Measurements from ENCODE around the gene MATCAP1.
A peak's percentile ranks its signal among the peaks of the same experiment; 100 is the strongest.

MATCAP1 gene

GRCh38 chr16:67170949-67171649, 12.7 kb downstream of the MATCAP1 start:
- no peak for DNase-seq

GRCh38 chr16:67170168-67170948, 13.4 kb downstream of the MATCAP1 start, which contains the start of gene NOL3:
Gene NOL3, plus strand, starts transcription at chr16:67170538.
- peak; percentile 56 for DNase-seq

DNA sequence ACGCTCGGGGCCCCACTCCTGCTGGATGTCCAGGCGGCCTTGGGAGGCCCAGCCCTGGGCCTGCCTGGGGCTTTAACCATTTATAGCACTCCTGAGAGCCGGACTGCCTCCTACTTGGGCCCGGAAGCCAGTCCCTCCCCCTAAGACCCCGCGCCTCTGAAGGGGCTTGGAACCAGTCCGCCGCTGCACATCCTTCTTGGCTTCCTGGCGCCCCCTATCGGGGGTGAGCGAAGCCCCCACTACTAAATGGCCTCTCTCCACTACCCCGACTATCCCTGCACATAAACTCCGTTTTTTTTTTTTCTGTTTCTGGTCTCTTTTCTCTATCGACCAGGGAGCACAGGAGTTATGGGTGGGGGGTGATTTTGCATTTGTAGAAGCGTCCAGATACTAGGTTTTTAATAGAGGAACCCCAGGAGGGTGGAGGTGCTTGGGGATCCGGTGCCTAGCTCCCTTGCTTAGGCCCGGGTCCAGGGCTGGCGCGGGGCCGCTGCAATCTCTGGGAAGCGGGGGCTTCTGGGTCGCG, 14.1 kb downstream of the MATCAP1 start:
- DNase-seq, result no peak

- DNase-seq, result no peak
These were observed 14.7 kb downstream of the MATCAP1 start for GRCh38 chr16:67169011-67169451.

DNA sequence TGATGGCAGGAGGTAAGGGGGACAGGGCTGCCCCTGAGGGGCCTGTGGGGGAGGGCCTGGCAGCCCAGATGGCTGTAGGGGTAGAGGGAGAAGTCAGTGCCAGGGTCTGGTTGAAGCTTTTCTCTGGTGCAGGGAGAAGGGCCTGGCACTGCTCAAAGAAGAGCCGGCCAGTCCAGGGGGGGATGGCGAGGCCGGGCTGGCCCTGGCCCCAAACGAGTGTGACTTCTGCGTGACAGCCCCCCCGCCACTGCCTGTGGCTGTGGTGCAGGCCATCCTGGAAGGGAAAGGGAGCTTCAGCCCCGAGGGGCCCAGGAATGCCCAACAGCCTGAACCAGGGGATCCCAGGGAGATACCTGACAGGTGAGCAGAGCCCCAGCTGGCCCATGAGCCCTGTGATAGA, 16.2 kb downstream of the MATCAP1 start:
- no peak for DNase-seq

GRCh38 chr16:67166598-67167168, 17.1 kb downstream of the MATCAP1 start:
- DNase-seq, result no peak

DNA sequence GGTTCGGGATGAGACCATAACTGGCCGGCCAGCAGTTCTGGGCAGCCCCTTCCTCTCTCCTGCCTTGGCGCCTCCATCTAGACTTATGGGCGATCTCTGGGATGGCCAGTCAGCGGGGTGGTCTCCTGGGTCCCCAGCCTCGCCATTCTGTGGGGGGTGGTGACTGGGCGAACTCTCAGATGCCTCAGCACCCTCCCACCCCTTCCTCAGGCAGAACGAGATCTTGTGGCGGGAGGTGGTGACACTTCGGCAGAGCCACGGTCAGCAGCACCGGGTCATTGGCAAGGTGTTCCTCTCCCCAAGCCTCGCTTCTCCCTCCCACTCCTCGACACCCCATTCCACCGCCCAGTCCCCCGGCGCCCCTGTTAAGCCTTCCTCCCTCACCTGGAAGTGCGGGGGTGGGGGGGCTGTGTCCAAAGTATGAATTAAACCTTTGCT, 17.6 kb downstream of the MATCAP1 start:
- DNase-seq, result no peak

GRCh38 chr16:67165121-67166078, 18.4 kb downstream of the MATCAP1 start:
- no peak for DNase-seq

DNA sequence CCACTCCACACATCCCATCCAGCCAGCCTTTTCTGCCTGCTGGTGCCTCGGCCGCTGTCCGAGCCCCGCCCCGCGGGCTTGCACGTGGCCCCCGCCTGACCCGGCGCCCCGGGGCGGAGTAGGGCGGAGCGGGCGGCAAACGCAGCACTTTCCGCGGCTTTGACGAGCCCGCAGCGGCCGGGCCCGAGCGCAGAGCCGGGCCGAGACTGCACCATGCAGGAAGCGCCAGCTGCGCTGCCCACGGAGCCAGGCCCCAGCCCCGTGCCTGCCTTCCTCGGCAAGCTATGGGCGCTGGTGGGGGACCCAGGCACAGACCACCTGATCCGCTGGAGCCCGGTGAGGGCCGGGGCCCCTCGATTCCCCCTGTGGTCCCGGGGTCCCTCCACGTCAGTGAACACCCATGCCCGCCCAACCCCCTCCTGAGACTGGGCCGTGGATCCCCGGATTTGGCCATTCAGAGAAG, 19.1 kb downstream of the MATCAP1 start, which contains the start of gene HSF4:
Gene HSF4, plus strand, starts transcription at position 147 of the 463 bp plus-strand sequence. Its CDS starts 67 bp downstream, at position 214.
- no peak for DNase-seq

DNA sequence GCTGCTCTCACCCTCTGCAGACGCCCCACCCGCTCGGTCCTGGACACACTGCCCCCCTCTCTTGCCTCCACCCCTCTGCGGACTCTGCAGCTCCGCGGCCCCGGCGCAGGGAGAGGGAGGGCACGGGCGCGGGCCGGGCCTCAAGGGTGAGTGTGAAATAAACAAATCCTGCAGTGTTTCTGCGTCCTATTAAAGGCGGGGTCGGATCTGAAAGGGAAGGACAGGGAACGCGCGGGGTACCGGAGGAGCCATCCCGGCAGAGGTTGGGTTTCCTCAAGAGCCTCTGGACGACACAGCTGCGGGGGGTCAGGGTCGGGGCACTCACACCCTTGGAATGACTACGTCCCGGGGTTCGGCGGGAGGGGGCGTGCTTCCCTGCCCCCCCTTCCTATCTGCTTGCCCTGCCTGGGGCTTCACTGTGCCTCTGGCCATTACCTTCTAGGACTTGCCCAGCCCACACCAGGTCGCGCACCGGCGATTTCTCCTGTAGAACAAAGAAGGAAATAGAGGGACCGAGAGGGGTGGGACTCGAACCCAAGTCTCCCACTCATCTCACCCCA, 19.7 kb downstream of the MATCAP1 start:
- no peak for DNase-seq

DNA sequence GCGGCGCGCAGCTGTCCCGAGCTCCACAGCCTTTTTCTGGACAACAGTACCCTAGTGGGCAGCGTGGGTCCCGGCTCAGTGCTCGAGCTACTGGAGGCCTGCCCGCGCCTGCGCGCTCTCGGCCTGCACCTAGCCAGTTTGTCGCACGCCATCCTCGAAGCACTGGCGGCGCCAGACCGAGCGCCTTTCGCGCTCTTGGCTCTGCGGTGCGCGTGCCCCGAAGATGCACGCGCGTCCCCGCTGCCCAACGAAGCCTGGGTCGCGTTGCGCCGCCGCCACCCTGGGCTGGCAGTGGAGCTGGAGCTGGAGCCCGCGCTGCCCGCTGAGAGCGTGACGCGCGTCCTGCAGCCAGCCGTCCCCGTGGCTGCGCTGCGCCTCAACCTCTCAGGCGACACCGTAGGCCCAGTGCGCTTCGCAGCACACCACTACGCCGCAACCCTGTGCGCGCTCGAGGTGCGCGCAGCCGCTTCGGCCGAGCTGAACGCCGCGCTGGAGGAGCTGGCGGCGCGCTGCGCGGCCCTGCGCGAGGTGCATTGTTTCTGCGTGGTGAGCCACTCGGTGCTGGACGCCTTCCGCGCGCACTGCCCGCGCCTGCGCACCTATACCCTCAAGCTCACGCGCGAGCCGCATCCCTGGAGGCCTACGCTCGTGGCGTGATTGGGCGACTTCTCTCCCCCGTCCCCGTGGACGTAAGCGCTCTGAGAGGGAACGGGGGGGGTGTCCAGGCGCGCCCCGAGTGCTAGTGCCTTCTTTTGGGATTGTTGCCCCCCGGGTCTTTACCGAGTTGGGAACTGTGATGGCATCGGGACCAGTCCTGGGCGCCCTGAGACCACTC, 20.4 kb downstream of the MATCAP1 start:
- peak; percentile 66 for DNase-seq

DNA sequence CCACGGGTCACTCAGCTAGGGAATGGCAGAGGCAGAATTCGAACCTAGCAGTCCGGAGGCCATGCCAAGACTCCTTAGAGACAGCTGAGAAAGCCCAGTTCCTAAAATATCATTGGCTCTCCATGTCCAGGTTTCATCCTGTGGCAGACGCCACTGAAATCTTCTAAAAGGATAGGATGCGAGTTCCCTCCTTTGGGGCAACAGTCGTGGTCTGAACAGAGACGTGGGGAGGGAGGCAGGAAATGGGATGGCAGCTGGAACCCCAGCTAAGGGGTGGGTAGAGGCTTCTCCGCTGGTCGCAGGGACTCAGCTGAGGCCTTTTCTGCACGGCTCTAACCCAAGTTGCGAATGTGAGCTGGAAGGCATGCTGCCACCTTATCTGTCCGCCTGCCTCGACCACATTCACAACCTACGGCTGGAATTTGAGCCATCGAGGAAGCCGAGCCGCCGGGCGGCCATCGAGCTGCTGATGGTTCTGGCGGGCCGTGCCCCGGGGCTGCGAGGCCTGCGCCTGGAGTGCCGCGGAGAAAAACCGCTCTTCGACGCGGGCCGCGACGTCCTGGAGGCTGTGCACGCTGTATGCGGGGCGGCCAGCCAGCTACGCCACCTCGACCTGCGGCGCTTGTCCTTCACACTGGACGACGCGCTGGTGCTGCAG, 21.1 kb downstream of the MATCAP1 start:
- DNase-seq, result no peak

DNA sequence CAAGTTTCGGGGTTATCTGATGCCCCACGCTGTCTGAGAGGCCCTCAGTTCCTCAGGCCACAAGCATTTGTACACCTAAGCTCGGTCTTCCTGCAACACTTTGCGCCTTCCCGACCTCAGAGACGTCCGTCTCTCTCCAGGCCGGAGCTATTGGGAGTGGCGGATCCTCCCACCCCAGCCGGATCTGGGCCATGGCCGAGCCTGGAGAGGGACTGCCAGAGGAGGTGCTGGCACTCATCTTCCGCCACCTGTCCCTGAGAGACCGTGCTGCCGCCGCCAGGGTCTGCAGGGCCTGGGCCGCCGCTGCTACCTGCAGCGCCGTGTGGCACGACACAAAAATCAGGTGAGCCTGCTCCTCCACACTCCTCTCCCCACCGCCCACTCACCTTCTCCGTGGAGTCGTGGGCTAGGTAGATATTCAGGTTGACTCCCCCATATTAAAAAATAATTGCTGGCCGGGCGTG, 22.1 kb downstream of the MATCAP1 start:
- no peak for DNase-seq

- no peak for DNase-seq
These were observed 24.8 kb downstream of the MATCAP1 start for GRCh38 chr16:67158637-67159600.

DNA sequence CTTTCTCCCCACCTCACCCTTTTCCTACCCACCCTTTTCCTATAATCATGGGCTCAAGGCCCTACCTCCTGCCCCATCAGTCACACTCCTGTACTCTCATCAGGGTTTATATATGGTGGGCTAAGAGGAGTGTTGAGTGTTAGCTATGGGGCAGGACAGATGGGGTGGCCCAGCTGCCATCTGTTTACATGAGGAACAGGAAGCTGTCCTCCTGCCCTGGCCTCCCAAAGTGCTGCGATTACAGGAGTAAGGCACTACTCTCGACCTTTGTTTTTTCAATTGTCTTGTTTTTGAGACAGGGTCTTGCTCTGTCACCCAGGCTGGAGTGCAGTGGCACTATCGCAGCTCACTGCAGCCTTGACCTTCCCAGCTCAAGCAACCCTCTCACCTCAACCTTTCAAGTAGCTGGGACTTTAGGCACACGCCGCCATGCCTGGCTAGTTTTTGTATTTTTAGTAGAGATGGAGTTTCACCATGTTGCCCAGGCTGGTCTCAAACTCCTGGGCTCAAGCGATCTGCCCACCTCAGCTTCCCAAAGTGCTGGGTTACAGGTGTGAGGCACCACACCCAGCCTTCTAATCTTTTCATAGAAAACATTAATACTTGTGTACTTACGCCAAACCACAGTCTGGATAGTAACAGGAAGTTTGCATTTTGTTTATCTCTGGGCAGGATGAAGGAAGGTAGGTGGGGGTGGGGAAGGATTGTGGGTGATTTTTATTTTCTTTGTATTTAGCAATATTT, 25.7 kb downstream of the MATCAP1 start:
- DNase-seq, result no peak

GRCh38 chr16:67157106-67157748, 26.5 kb downstream of the MATCAP1 start:
- no peak for DNase-seq

DNA sequence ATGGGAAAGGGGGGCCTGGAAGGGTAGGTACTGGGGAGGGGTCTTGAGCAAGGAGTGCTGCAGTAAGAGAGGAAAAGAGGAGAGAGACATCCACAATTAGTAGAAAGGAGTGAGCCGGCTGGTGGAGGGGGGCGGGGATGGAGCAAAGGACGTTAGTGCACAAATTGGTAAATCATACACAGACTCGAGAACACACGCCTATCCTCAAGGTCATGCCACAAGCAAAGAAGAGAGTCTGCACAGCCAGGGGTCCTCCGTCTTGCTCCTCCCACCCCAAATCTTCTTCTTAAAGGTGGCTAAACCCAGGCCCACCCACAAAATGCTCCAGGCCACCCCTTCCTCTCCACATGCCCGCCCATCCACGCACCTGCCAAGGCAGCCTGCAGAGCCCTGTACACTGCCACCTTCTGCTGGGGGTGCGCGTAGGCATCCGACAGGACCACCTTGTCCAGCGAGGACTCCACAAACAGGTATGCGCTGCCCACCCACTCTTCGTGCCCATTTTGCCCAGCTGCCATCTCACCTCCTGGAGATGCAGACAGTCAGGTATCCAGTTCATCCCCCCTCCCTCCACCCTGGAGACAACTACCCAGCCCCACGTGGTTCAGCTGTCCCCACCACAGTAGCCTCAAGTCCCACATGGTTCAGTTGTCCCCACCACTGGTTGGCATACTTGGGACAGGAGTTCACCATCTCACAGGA, 27.5 kb downstream of the MATCAP1 start:
- DNase-seq, result no peak

Data from NCI-H748 treated with DMSO at 0.1 percent for 48 hours (cell line).